GM12801 (cell line): ENCODE data around the gene TMEM38B.

Experiments
- TF ChIP-seq, protein P1 (sequence below): IDR thresholded peaks from one replicate; pipeline ENCODE4 v1.5.1; 2011; ENCODE audit warnings: control low read depth; ENCODE audit not compliant: insufficient read length; ENCODE audit errors: extremely low read depth

Gene TMEM38B, protein sequence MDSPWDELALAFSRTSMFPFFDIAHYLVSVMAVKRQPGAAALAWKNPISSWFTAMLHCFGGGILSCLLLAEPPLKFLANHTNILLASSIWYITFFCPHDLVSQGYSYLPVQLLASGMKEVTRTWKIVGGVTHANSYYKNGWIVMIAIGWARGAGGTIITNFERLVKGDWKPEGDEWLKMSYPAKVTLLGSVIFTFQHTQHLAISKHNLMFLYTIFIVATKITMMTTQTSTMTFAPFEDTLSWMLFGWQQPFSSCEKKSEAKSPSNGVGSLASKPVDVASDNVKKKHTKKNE

DNA sequence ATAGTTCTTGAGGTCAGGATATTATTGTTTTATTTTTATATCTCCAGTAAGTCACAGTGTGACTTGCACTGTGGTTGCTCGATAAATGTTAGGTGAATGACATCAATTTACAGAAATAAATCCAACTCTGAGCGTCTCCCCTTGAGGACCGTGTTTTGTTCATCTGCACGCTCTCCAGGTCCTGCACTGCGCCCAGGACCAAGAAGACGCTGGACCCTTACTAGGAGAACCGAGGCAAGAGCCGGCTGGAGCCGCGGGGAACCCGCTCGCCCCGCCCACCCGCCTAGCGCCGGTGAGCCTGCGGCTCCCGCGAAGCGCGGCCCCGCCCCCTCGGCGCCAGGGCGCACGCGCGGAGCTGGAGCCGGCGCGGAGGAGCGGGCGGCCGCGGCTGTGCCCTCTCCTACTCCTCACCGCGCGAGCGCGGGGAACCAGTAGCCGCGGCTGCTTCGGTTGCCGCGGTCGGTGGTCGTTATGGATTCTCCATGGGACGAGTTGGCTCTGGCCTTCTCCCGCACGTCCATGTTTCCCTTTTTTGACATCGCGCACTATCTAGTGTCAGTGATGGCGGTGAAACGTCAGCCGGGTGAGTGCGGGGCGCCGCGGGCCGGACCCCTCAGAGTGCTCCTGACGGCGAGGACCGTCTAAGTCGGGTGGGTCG lies at the start of gene TMEM38B:
TMEM38B (plus strand) TSS at position 352 of the 658 bp plus-strand sequence; CDS start at position 472, 120 bp downstream.
- TF ChIP-seq, protein P1, sequence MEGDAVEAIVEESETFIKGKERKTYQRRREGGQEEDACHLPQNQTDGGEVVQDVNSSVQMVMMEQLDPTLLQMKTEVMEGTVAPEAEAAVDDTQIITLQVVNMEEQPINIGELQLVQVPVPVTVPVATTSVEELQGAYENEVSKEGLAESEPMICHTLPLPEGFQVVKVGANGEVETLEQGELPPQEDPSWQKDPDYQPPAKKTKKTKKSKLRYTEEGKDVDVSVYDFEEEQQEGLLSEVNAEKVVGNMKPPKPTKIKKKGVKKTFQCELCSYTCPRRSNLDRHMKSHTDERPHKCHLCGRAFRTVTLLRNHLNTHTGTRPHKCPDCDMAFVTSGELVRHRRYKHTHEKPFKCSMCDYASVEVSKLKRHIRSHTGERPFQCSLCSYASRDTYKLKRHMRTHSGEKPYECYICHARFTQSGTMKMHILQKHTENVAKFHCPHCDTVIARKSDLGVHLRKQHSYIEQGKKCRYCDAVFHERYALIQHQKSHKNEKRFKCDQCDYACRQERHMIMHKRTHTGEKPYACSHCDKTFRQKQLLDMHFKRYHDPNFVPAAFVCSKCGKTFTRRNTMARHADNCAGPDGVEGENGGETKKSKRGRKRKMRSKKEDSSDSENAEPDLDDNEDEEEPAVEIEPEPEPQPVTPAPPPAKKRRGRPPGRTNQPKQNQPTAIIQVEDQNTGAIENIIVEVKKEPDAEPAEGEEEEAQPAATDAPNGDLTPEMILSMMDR = no peak

DNA sequence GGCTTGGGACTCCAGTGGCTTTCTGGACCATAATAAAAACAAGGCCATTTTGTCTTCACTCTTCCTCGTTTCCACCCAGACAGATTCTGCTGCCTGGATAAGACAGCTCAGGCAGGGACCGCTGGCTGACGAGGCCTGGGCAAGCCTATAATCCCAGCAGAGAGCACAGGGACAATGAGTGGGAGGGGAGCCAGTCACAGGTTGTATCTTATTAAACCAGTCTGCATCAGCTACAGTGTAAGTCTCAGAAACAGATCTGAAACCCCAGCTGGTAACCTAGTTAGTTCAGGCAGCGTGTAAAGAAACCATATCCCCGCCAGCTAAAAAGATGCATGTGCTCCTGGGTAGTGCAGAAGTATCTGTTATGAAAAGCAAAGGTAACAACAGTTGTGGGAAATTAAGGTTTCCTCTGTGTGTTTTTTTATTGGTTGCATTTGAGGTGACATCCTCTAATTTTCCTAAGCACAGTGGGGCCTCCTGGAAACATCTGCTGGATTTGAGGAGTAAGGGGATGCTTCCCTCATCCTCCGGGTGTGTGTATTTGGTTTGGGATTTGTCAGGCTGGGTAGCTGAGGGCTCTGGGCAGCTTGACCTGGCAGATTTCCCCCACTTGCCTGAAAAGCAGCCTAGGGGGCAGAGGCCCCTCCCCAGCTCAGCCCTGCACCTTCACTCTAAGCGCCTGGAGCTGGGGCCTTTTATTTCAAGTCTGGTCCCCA lies 47.3 kb upstream of the TMEM38B start:
- TF ChIP-seq, protein P1 = no peak

DNA sequence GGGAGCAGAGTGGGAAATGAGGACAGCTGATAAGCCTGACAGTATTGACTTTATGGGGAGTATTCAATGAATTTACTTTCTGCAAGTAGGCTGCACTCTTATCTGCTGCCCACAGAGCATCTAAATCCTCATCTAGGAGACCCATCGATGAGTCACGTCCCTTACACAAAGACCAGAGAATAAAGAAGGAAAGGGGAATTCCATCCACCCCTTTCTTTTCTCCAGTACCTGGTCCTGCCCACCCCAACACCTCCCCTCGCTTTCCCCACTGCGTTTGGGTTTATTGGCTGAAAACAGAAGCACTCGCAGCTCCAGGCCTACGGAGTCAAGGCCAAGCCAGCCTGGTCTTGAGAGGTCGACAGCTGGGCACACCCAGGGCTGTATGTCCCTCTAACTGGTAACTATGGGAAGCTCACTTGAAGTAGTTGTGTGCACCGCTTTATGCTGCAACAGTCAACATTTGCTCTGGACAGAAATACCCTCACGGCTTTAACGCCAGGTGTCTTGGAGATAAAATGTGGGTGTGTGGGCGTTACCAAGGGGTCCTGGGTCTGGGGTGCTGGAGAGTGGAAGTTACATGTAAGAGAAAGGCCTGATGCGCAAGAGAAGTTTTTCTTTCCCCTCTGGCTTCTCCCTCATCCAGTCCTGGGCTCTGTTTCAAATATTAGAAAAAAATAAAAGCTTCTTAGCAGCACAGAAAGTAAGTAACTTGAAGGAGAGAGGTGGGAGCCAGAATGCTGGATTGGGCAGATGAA lies 46.6 kb upstream of the TMEM38B start:
- TF ChIP-seq, protein P1 = no peak

DNA sequence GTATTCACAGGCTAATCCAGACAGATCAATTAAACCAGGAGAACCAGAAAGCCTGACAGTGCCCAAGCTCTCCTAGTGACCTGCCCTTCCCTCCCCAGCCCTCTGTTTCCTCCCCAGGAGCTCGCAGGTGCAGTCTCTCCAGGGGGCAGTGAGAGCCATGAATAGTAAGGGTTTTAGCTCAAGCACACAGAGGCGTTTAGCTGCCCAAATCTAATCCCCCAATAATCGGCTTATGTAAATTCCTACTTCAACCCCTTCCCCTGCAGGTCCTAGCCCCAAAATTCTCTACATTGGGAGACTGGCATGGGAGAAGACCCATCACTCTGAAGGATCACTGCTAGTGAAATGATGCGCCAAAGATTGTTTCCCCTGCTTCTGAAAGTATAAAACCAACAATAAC lies 42.5 kb upstream of the TMEM38B start:
- TF ChIP-seq, protein P1 = no peak

DNA sequence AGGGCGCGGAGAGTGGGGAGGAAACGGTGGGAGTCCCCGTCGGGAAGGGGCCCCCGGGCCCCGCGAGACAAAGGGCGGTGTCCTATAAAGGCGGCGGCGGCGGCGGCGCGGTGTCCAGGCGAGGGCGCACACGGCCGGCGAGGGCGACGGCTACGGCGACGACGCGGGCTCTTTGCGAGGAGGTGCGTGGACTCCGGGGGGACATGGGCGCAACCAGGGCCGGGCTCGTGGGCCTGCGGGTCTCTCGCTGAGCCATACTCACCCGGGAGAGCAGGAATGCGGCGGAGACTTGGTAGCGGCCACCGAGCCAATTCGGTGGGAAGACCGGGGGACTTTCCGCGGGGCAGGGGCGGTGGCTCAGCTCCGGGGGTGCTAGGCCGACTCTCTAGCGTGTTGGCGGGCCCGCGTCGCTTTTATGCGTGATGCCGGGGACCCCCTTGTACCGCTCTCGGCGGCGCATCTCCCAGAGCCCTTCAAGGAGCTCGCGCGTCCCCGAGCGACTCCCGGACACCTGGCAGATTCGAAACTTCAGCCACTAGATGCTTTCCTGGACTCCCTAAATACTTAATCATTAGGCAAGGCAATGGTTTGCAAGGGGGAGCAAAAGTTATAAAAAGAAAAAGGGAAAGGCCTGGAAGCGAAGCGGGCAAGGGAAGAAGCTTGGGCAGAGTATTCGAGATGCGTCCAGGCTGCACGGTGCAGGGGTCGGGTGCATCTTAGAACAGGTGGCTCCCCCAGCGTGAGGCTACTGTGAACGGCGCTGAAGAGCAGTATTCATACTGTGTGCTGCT lies 38.0 kb upstream of the TMEM38B start:
- TF ChIP-seq, protein P1 = no peak

DNA sequence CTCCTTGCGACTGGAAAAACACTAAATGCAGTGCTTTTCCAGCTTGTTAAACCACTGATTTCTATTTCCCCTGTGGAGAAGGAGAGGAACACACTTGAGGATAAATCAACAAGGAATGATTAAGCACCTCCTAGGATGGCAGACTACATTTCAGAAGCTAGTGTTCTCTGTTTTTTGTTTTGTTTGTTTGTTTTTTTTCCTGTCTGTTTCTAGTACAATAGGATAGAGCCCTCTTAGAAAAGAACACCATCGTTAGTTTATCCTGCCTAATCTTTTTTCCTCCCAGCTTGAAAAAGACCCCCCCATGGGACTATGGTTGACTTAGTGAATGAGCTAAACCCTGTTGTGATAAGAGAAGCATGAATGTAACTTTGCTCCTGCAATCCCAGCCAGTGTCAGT lies 36.0 kb upstream of the TMEM38B start:
- TF ChIP-seq, protein P1 = no peak
